C4-2B (cell line): ENCODE results near the gene FOXP3.

Experiments used
- CTCF ChIP-seq: fragments of 450-650 bp; conservative IDR thresholded peaks from 2 replicates; pipeline ENCODE4 v1.5.1; 2017; ENCODE audit warnings: mild to moderate bottlenecking
- ZFX ChIP-seq: fragments of 450-650 bp; IDR thresholded peaks from 2 replicates; pipeline ENCODE4 v1.6.1; 2017

- TF ChIP-seq CTCF (no peak), ZFX (no peak)
Measured at GRCh38 chrX:49276207-49276606, 11.7 kb upstream of the FOXP3 start.
